NCI-H1417 (cell line): Measurements from ENCODE around the gene TMEM225B.
"Not testable (repeated sequence)": the region's sequence is repeated elsewhere in the genome, so short reads cannot be mapped to it uniquely, and the experiment has no call there.

Experiments
- DNase-seq, 3 experiments: peaks; one replicate each; lab custom pipeline; 2025; lab: John Stamatoyannopoulos, UW

Gene TMEM225B

GRCh38 chr7:99654626-99655025, 56.6 kb downstream of the TMEM225B start:
- DNase-seq: not testable (repeated sequence)

- not testable (repeated sequence) for DNase-seq
Measured at GRCh38 chr7:99657879-99658278, 59.8 kb downstream of the TMEM225B start.
